LHCN-M2 (cell line): ENCODE results near the gene COPS6. TPM values are rescaled to one million over a fixed set of nuclear protein-coding genes. Genes with fewer than 3 reads are reported as not detected.

ENCODE experiments used
- DNase-seq: peaks from one replicate; pipeline ENCODE4 v3.0.0-alpha.2; 2012; ENCODE audit warnings: low read depth
- polyA plus RNA-seq: library from polyadenylated mRNA; unstranded; fragments of >200 nt; gene quantifications from one replicate; pipeline ENCODE4 v1.2.1, GENCODE V29; 2012; ENCODE audit warnings: missing spikeins
- total RNA-seq: library from RNA; depleted of rRNA; stranded (reverse); fragments of >200 nt; gene quantifications from 2 replicates; pipeline ENCODE4 v1.2.3, GENCODE V29; 2014; rRNA removed

The COPS6 gene
- total RNA-seq, result 96.6 and 100 TPM in 2 replicates
- polyA plus RNA-seq, result 304 TPM

DNA sequence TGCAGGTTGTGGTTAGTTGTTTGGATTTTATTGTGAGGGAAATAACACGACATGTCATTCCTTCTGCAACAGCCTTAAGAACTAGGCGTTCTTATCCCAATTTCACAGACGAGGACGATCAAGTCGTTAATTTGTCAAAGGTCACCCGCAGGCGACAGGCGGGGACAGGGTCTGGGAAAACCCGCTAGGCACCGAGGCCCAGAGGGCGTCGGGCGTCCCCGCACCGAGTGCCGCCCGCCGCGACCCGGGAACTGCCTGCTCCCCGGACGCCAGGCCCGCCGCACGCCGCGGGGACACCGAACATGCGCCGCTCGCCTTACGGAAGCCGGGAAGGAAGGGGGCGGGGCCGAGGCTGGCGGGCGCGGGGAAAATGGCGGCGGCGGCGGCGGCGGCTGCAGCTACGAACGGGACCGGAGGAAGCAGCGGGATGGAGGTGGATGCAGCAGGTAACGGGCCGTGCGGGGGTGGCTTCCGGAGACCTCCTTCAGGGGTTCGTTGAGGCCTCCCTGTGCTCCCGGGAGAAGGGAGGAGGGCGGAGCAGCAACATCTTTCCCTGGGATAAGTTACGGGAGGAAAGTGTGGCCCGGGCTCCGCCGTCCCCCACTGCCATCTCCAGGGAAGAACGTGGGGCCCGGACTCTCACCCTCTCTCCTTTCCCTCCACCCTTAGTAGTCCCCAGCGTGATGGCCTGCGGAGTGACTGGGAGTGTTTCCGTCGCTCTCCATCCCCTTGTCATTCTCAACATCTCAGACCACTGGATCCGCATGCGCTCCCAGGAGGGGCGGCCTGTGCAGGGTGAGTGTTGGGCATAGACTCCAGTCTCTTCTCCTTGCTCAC, at the start of gene COPS6:
COPS6 (plus strand) TSS at position 349 of the 837 bp plus-strand sequence; CDS start at position 371, 22 bp downstream.
- peak; percentile 78 for DNase-seq

DNA sequence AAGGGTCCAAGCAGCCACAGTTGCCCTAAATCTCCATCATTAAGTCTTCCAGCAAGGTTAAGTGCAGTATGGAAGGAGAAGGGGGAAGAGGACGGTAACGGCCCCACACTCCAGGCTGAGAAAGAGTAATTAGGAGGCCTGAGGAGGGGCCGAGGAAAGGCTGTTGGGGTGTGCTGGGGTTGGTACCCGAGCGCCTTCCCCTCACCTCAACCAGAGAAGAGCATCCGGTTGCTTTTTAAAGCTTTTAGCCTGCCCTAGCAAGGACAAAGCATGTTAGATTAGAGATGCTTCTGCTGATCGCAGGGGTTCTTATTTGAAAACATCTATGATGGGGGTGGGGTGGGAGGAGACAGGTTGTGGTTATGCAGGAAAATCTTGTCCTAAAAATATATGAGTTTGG, 48.2 kb upstream of the COPS6 start:
- DNase-seq, result no peak

DNA sequence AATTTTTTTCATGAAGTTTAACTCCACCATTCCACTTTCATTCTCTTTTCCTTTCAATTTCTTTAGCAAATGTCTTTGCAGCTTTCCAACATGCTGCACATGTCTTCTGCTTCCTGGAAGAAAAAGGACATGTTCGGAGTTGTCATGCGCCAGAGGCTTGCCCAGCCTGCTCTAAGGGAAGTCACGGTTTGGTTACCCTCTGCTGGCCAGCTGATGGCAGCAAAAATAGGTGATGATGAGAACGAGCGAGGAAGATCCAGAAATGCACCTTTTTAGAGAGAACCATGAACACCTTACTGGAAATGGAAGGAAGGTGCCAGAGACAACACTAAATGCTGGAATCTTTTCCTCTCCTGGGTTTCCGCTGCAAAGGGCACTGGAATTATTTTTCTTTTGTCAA, 44.1 kb upstream of the COPS6 start:
- no peak for DNase-seq

DNA sequence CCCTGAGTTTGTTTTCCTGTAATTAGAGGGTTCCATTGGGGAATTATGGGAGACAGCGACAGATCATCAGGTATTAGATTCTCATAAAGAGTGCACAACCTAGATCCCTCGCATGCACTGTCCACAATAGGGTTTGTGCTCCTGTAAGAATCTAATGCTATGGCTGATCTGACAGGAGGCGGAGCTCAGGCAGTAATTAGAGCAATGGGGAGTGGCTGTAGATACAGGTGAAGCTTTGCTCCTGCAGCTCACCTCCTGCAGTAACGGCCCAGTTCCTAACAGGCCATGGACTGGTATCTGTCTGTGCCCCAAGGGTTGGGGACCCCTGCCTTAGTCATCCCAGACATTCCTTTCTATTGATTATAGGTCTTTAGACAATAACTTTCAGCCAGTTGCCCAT, 40.1 kb upstream of the COPS6 start:
- no peak for DNase-seq

DNA sequence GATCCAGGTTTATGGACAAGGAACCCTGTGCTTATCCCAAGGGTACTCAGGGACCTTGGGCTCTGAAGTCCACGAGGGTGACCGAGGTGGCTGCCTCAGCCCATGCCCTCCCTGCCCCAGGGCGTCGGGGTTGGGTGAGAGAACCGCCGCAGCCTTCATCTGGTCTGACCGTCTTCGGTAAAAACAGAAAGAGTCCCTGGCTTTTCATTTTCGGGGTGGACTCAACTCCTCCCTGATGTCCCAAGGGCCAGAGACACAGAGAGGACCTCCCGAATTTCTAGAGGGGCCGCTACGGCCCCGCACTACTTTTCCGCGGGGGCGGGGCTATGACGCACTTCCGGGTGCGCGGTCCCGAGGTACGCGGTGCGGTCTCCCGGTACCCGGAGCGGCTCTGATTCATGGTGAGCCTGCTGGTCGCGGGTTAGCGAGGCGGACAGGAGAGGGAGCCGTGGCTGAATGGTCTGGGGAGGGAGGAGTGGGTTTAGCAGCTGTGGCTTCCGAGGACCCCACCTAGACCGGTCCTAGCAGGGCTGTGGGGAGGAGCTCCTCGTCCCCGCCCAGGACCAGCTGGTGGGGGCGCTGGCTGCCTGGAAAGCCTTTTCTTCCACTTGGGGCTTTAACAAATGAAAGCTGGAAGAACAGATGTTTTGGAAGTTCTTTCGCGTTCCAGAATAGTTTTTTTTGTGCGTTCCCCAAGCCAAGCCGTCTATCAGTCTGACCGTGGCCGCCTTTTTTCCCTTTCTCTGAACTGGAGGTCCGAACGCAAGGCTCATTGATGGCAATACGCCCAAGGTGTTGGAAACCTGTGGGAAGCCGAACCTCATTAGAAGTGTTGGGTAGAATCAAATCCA, 39.1 kb upstream of the COPS6 start, which contains the start of gene ZSCAN21:
ZSCAN21 (plus strand) TSS at position 334 of the 851 bp plus-strand sequence. CDS start 7,233 bp downstream, outside the sequence.
- DNase-seq, result peak; percentile 88

DNA sequence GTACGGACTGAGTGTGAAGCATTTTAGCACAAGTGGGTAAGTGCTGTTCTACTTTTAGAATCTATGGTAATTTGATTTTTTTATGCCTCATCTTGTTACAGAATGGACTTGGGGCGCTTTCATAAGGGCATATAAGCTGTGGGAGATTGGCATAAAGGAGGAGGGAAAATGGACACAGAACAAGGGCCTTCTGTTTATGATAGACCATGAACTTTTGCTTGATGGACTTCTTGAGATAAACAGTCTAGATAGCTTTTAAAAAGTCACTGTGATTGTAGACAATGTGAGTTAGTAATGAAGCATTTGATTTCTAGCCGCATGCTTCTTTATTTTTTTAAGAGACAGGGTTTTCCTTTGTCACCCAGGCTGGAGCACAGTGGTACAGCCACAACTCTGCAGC, 37.2 kb upstream of the COPS6 start:
- DNase-seq, result no peak

DNA sequence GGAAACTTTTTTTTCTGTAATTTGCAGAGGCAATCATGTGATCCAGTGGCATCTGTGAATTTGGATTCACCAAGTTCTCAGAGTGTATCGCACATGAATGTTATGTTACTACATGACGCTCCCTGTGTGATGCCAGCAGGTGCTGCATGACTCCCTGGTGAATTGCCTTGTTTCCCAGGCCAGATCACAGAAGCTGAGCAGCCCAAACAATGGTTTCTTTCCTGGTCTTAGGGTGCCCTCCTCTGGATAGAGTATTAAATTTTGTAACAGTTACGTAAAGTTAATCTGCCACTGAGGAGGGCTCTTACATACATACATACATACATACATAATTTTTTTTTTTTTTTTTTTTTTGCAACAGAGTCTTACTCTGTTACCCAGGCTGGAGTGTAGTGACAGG, 35.6 kb upstream of the COPS6 start:
- peak; percentile 99 for DNase-seq

DNA sequence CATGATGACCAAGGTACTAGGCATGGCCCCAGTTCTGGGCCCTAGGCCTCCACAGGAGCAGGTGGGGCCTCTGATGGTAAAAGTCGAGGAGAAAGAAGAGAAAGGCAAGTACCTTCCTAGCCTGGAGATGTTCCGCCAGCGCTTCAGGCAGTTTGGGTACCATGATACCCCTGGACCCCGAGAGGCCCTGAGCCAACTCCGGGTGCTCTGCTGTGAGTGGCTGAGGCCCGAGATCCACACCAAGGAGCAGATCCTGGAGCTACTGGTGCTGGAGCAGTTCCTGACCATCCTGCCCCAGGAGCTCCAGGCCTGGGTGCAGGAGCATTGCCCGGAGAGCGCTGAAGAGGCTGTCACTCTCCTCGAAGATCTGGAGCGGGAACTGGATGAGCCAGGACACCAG, 31.8 kb upstream of the COPS6 start:
- no peak for DNase-seq

DNA sequence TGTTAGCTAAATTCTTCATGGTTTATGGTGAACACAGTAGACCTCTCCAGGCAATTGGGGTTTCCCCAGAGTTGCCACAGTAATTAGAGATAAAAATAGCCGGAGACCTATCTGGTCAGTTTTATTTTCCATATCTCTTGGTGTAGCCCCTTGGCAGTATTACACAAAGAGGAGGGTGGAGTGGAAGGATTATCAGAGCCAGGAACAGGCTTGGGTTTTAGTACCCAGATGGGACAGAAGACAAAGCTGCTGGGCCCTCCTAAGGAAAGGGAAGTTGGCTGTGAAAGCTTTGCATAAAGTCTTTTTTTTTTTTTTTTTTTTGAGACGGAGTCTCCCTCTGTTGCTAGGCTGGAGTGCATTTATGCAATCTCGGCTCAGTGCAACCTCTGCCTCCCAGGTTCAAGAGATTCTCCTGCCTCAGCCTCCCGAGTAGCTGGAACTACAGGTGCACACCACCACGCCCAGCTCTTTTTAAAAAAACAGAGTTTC, 29.5 kb upstream of the COPS6 start:
- DNase-seq, result no peak

DNA sequence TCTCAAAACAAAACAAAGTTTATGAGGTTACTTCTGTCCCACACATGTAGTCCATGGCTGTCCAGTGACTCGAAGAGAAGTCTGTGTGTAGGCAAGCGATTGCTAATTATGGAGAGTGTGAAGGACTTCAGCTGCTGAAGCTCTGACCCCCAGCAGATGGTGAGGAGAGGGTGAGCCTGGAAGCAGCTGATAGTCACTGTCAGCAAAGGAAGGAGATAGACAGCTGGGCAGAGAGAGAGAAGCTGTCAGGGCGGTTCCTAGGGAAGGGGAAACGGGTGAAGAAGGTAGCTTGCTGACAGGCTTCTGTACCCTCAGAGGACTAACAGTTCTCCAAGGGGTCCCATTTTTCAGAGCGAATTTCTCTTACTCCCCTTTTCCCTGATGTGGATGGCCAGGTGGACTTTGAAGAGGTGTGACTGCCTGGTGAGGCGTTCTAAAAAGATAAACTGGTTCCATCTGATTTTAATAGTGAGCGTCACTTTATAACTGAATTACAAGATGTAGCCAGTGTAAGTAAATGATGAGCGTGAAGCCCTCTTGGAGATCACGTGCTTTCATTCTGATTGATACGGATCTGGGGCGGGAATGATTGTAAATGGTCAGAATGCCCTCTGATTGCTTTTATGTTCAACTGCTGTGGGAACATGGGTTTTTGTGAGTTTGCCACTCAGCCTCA, 27.1 kb upstream of the COPS6 start:
- peak; percentile 30 for DNase-seq

DNA sequence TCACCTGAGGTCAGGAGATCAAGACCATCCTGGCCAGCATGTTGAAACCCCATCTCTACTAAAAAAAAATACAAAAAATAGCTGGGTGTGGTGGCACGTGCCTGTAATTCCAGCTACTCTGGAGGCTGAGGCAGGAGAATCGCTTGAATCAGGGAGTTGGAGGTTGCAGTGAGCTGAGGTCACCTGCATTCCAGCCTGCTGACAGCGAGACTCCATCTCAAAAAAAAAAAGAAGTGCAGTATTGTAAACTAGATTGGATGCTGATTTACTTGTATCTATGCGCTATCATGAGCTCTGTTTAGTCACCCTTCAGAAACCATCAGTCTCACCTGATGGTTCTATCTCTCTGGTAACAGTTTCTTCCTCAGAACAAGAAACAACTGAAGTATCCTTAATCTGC, 25.4 kb upstream of the COPS6 start:
- DNase-seq, result no peak

DNA sequence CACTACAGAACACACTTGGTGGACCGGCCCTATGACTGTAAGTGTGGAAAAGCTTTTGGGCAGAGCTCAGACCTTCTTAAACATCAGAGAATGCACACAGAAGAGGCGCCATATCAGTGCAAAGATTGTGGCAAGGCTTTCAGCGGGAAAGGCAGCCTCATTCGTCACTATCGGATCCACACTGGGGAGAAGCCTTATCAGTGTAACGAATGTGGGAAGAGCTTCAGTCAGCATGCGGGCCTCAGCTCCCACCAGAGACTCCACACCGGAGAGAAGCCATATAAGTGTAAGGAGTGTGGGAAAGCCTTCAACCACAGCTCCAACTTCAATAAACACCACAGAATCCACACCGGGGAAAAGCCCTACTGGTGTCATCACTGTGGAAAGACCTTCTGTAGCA, 24.6 kb upstream of the COPS6 start:
- DNase-seq, result no peak

DNA sequence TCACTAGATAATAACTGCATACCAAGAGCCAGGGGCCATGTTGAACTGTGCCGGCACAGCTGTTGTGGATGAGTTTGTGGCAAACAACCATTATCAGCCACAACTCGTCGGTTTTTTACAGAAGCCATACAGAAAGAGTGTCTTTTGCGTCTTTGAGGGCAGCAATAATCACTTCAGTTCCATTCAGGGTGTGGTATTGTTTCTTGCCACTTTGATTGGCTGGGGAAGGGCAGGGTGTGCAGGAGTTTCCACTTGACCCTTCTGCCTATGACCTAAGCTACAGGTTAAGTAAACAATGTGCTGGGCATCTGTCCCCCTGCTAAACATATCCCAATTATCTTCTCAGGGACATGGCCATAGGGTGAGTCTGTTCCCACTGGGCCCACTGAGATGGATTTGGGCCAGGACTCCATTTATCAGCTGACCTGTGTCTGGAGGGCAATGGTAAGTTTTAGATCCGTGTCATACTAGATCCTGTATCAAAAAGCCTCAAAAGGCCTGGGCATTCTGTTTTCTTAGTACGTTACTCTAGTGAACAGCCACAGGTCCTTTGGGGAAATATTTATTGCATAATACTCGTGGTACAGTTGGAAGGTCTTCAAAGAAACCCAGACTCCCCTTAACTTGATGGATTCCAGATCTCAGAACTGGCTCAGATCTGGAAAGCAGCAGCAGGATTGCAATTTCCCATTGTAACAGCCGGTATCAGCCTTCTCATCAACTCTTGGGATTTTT, 23.1 kb upstream of the COPS6 start:
- DNase-seq, result peak; percentile 73

DNA sequence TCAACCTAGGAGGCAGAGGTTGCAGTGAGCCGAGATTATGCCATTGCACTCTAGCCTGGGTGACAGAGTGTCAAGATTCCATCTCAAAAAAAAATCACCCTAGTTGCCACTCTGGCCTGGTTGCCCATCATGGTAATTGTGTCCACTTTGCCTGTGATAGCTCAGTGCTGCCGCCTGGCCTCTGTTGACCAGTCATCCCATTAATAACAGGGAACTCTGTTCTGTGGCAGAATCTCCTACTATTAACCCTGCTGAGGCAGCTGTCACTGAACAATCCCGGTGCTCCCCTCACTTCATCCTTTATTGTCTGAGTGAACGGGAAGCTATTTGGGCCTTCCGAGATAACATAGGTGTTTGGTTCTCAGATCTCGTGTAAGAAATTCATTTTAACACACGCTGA, 21.8 kb upstream of the COPS6 start:
- no peak for DNase-seq

DNA sequence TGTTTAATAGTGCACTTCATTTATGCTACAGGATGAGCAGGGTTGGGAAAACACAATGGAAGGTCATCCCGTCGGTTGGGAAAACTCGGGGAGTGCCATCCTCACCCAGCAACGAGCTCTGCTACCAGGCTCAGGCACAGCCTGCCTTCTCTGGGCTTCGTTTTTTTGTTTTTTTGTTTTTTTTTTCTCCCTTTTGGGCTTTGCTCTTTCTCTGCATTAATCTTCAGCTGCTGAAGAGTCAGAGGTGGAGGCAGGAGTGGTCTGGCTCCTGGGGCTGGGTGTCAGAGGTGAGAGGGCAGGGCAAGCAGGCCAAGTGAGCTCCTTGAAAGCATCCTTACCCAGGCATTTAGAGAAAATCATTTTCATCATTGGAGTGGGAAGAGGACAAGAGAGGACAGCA, 18.8 kb upstream of the COPS6 start:
- DNase-seq, result no peak

DNA sequence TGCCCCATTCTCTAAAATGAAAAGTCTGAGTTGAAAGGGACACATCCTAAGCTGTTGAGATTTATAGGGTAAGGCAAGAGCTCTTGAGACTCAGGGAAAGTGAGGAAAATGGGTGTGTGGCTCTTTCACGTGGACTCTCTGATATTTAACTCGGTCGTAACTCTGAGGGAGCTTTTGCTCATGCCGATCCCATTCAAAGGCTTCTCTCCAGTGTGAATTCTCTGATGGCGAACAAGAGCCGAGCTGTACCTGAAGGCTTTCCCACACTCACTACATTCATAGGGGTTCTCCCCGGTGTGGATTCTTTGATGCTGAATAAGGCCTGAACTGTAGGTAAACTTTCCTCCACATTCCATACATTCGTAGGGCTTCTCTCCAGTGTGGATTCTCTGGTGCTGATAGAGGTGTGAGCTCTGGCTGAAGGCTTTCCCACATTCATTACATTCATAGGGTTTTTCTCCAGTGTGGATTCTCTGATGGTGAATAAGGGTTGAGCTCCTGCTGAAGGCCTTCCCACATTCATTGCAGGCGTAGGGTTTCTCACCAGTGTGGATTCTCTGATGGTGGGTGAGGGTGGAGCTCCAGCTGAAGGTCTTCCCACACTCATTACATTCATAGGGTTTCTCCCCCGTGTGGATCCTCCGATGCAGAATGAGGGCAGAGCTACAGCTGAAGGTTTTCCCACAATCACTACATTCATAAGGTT, 17.6 kb upstream of the COPS6 start:
- no peak for DNase-seq

DNA sequence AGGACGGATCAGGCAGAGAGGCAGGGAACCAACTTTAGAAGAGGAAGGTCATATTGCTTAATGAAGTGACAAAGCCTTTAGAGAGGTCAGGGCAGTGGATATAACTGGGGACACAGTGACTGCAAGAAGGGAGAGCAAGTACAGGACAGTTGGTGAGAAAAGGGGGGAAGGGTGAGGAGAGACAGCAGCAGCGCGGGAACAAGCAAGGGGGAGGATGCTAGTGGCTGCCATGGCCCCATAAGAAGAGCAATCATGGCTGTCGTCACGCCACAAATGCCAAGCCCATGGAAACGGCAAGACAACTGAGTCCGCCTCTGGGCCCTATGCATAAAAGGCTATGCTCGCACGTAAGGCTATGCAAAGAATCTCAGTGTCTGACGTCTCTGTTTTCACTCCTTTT, 16.3 kb upstream of the COPS6 start:
- DNase-seq, result no peak

DNA sequence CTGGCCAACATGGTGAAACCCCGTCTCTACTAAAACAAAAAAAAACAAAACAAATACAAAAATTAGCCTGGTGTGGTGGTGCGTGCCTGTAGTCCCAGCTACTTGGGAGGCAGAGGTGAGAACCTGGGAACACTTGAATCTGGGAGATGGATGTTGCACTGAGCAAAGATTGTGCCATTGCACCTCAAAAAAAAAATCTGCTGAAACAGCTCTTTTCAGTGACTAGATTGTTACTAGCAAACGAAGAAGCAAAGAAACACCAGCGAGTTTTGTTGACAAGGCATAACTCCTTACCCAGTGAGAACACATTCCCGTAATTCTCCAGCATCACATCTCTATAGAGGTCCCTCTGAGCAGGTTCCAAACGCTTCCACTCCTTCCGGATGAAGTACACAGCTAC, 13.9 kb upstream of the COPS6 start:
- no peak for DNase-seq

DNA sequence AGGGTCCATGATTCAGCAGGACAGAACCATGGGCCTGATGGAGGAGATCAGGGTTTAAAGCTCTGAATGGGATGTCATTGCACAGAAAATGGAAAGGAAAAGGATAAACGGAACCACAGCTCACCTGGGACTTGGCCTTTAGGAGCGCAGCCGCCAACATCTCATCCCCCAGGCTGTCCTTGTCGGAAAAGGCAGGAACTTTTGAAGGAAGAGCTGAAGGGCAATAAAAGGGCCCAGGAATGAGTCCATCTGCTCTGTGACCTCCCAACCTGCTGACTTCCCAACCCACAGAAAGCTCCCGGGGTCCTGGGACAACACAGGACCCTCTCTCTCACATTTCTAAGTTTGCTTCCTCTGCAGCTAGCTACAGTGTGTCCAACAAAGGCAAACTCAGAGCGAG, 13.4 kb upstream of the COPS6 start:
- no peak for DNase-seq

DNA sequence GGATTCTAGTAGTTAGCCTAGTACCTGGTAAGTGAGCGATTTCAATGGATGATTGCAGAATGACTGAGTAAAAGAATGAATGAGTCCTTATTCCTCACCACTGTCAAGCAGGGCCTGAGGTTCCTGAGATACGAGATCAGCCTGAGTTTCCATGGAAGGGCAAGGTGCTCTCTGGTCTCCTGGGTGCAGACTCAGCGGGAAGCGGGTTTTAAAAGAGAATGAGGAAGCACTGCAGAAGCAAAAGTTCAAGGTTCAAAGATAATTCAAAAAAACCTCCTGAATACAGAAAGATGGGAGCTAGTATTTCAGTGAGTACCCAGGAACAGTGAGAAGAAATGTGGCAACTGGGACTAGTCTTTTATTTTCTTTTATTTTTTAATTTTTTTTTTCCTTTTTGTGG, 11.6 kb upstream of the COPS6 start:
- DNase-seq, result no peak
